Mesothelial cell of epicardium (in vitro differentiated cells): Measurements from ENCODE around the gene ELK3. TPM values are rescaled to one million over a fixed set of nuclear protein-coding genes. Genes with fewer than 3 reads are reported as not detected.
"Not testable (repeated sequence)": the region's sequence is repeated elsewhere in the genome, so short reads cannot be mapped to it uniquely, and the experiment has no call there.

Source experiments
- DNase-seq, 2 experiments: peaks; one replicate each; pipeline ENCODE4 v3.0.0; 2021; ENCODE audit warnings: low spot score in 2 of 2; ENCODE audit not compliant: unreplicated experiment in 2 of 2
- H3K27ac Mint-ChIP-seq: 2 replicates; pipeline ENCODE4 v1.8.0; 2021; ENCODE audit warnings: mixed read lengths
- H3K27me3 Mint-ChIP-seq: 2 replicates; pipeline ENCODE4 v1.8.0; 2021; ENCODE audit warnings: low read depth, mixed read lengths
- H3K36me3 Mint-ChIP-seq: 2 replicates; pipeline ENCODE4 v1.8.0; 2021; ENCODE audit warnings: mixed read lengths
- H3K4me1 Mint-ChIP-seq: 2 replicates; pipeline ENCODE4 v1.8.0; 2021; ENCODE audit warnings: mixed read lengths
- H3K4me3 Mint-ChIP-seq: 2 replicates; pipeline ENCODE4 v1.8.0; 2021; ENCODE audit warnings: mild to moderate bottlenecking, moderate library complexity, mixed read lengths
- H3K9me3 Mint-ChIP-seq: 2 replicates; pipeline ENCODE4 v1.8.0; 2021; ENCODE audit warnings: mixed read lengths
- CTCF ChIP-seq: fragments of 200-600 bp; sonication (generic); IDR thresholded peaks from one replicate; pipeline ENCODE4 v1.5.0; 2021; ENCODE audit warnings: antibody characterized with exemption; ENCODE audit not compliant: unreplicated experiment
- total RNA-seq: library from RNA; stranded (reverse); gene quantifications from 3 replicates; pipeline ENCODE4 v1.2.1, GENCODE V29; 2021

Gene ELK3
- total RNA-seq, 1 donor from 2014 or later = 27.2 TPM

- no peaks in the 10 kb centered on the region for H3K27me3 Mint-ChIP-seq
- H3K27ac Mint-ChIP-seq = no peak overlapping the region
- DNase-seq = no peak
- H3K36me3 Mint-ChIP-seq = peaks cover 10% of the 10 kb centered on the region
- TF ChIP-seq CTCF = no peak
- H3K4me3 Mint-ChIP-seq = no peak overlapping the region
- peaks cover 7% of the 10 kb centered on the region for H3K4me1 Mint-ChIP-seq
- H3K9me3 Mint-ChIP-seq = no peaks in the 10 kb centered on the region
These were observed 120.5 kb downstream of the ELK3 start for GRCh38 chr12:96314723-96315122.

GRCh38 chr12:96315741-96316481 is 121.7 kb downstream of the ELK3 start:
- H3K4me1 Mint-ChIP-seq, H3K36me3 Mint-ChIP-seq, H3K27me3 Mint-ChIP-seq, H3K9me3 Mint-ChIP-seq: not testable (repeated sequence)
- H3K4me3 Mint-ChIP-seq = peak overlapping the region; percentile 94
- peak overlapping the region; percentile 97 for H3K27ac Mint-ChIP-seq
- peak in 1 of 2 experiments; percentile 38 for DNase-seq

GRCh38 chr12:96317801-96318200 is 123.6 kb downstream of the ELK3 start:
- not testable (repeated sequence) for H3K27me3 Mint-ChIP-seq, H3K4me3 Mint-ChIP-seq, DNase-seq, H3K27ac Mint-ChIP-seq, H3K9me3 Mint-ChIP-seq, H3K4me1 Mint-ChIP-seq
- peaks cover 13% of the 10 kb centered on the region for H3K36me3 Mint-ChIP-seq

Other genes with a start within 250 kb of the ELK3 start
- gene HAL, start 198.0 kb upstream of the ELK3 start, total RNA-seq = 1.6 to 2.0 TPM (median 1.6 TPM) in 3 replicates
- gene LTA4H, start 158.8 kb upstream of the ELK3 start, total RNA-seq = 95.5 to 96.4 TPM (median 96.2 TPM) in 3 replicates
- gene CDK17, start 206.1 kb downstream of the ELK3 start, total RNA-seq = 38.9 to 40.5 TPM (median 39.1 TPM) in 3 replicates